ENCODE measurements around the gene RBFOX2.
A peak's percentile ranks its signal among the peaks of the same experiment; 100 is the strongest.
"Not testable (repeated sequence)": the region's sequence is repeated elsewhere in the genome, so short reads cannot be mapped to it uniquely, and the experiment has no call there.

The RBFOX2 gene

GRCh38 chr22:36037102-36037758 lies 8.6 kb upstream of the RBFOX2 start:
- DNase-seq = no peak

DNA sequence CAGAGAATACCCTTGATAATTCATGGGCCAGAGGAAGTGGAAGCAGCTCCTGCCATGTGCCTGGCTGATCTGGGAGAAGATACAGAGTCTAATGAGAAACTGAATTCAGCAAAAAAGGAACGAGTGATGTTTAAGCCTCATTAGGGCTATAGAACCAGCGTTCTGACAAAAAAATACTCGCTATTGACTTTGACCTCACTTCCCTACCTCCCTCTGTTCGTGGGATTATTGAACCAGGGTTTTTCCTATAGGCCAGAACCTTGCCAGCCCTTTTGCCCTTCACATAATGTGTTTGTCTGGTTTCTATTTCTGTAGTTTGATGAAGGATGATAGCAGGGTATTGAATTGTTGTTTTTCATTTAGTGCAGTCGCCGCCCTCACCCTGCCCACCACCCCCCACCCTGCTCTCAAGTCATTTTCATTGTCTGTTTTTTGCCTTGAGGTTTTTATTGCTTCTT lies 7.6 kb upstream of the RBFOX2 start:
- DNase-seq = no peak

- no peak for DNase-seq
Observed at GRCh38 chr22:36032611-36033010, 4.0 kb upstream of the RBFOX2 start.

GRCh38 chr22:36029406-36029755 lies 757 bp upstream of the RBFOX2 start:
- no peak for DNase-seq

- no peak for DNase-seq
Observed at GRCh38 chr22:36027935-36028645, 534 bp downstream of the RBFOX2 start.

GRCh38 chr22:36027579-36027934 lies 1.1 kb downstream of the RBFOX2 start:
- DNase-seq = peak; percentile 15

- DNase-seq = no peak
Observed at GRCh38 chr22:36026741-36027140, 1.9 kb downstream of the RBFOX2 start.

DNA sequence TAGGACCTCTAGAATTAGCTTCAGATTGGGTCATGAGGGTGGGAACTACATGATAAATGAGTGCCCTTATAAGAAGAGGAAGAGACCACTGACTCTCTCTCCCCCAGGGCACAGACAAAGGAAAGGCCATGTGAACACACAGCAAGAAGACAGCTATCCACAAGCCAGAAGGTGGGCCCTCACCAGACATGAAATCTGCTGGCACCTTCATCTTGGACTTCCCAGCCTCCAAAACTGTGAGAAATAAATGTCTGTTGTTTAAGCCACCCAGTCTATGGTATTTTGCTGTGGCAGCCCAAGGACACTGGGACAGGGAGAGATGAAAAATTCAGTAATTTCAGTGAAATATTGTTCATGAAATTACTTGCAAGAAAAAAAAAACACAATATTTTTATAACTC lies 5.9 kb downstream of the RBFOX2 start:
- no peak for DNase-seq

DNA sequence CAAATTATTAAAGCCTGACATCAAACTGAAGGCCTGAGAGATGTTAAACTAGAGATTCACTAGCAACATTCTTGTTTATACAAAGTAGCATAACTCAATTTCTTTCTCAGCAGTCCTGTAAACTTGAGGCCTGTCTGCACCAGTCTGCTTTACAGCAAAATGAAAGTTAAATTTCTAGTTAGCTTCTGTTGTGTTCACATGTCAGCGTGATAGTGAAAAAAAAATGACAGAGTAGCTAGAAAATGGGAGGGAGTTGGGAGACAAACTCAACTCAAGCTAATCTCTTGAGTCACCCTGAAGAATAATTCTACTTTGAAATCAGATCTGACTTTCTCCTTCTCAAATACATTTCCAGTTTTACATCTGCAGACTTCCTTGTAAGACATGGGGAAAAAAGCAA lies 6.5 kb downstream of the RBFOX2 start:
- DNase-seq = no peak

- no peak for DNase-seq
Observed at GRCh38 chr22:36021606-36022153, 6.9 kb downstream of the RBFOX2 start.

DNA sequence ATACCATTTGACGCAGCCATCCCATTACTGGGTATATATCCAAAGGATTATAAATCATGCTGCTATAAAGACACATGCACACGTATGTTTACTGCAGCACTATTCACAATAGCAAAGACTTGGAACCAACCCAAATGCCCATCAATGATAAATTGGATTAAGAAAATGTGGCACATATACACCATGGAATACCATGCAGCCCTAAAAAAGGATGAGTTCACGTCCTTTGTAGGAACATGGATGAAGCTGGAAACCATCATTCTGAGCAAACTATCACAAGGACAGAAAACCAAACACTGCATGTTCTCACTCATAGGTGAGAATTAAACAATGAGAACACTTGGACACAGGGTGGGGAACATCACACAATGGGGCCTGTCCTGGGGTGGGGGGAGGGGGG lies 7.8 kb downstream of the RBFOX2 start:
- DNase-seq = not testable (repeated sequence)

DNA sequence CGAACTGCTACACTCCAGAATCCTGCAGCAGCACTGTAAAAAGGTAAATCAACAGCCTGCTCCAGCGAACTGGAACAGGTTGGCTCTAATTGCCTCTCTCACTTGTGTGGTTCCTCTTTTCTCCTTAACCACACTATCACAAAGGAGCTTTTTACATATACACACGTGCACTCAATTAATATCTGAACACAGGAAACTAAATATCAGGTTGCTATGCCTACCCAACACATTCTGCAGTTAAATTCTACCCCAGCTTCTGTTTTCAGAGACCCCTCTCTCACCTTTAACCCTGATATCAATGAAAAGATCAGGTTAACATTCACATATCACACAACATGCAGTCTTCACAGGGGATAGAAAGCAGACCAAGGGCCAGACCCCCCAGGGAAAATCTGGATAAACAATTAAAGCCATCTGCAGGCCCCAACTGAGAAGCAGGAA lies 11.0 kb downstream of the RBFOX2 start:
- DNase-seq = no peak

DNA sequence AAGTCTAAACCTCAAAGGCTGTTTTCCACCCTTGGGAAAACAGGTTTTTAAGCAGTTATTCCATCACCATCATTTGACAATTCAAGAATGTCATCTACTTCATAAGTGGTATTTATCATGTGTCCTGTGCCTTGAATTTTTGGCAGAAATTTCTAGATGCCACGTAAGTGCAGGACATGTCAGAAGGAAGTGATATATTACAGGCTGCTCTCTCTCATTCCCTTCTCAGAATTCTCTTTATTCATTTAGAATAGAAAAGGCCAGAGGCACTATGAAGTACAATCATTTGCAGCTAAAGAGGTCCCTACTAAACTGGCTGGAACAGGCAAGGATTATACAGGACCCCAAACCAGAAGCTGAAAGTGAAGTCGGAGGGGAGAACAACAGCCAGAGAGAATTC lies 11.9 kb downstream of the RBFOX2 start:
- DNase-seq = no peak

- no peak for DNase-seq
Observed at GRCh38 chr22:36015811-36016529, 12.7 kb downstream of the RBFOX2 start.

- no peak for DNase-seq
Observed at GRCh38 chr22:36015155-36015810, 13.3 kb downstream of the RBFOX2 start.

- no peak for DNase-seq
Observed at GRCh38 chr22:36014546-36015074, 14.0 kb downstream of the RBFOX2 start.

GRCh38 chr22:36012332-36012731 lies 16.3 kb downstream of the RBFOX2 start:
- no peak for DNase-seq

DNA sequence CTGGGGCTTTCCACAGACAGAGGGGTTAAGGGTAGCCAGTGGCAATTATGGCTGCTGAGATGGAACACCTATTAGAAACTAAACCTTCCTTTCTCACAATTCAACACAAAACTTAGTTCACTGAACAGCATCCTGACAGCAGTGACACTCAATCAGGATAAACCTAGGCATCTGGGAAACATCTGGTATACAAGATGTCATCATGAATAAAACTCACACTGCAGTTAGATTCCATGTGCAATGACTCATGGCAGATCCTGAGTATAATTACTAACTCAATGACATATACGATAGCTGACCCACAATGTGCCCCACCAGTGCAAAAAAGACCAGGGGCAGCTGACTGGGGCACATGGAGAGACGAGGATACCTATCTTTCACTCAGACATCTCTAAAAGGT lies 17.7 kb downstream of the RBFOX2 start:
- no peak for DNase-seq

- no peak for DNase-seq
Observed at GRCh38 chr22:36010090-36010489, 18.5 kb downstream of the RBFOX2 start.

- no peak for DNase-seq
Observed at GRCh38 chr22:36009085-36009484, 19.5 kb downstream of the RBFOX2 start.

DNA sequence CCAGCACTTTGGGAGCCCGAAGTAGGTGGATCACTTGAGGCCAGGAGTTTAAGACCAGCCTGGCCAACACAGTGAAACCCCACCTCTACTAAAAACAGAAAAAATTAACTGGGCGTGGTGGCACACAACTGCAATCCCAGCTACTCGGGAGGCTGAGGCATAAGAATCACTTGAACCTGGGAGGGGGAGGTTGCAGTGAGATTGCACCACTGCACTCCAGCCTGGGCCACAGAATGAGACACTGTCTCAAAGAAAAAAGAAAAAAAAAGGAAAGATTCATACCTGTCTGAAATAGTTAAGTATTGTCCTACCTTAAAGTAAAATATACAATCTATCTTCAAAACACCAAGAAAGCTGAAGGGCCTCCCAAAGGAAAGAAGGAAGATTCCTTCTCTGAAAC lies 20.1 kb downstream of the RBFOX2 start:
- DNase-seq = no peak

DNA sequence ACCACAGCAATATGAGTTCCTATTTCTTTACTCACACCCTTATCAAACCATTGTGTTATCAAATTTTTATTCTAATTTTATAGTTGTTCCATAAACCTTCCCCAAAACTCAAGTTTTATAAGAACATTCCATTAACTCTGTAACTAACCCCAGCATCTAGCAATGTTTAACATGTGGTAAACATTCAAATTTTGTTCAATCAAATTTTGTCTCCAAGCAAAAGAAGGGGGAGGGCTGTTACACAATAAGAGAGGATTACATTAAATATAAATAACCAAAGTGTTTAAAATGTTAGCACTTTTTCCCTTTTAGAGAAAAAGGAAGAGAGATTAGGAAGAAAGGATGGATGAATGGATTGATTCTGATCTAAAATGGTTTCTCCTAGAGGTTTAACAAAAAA lies 20.5 kb downstream of the RBFOX2 start:
- no peak for DNase-seq
